Fibroblast of skin of scalp (primary cell): ENCODE results near the gene ADCY1.

Source experiments
- DNase-seq: peaks from one replicate; pipeline ENCODE4 v3.0.0-alpha.2; 2013

ADCY1 gene

GRCh38 chr7:45625714-45626440 is 51.7 kb downstream of the ADCY1 start:
- no peak for DNase-seq

GRCh38 chr7:45626441-45627430 is 52.6 kb downstream of the ADCY1 start:
- DNase-seq, result no peak

GRCh38 chr7:45627691-45628456 is 53.7 kb downstream of the ADCY1 start:
- DNase-seq, result no peak

GRCh38 chr7:45631569-45631968 is 57.4 kb downstream of the ADCY1 start:
- DNase-seq, result no peak

- DNase-seq, result no peak
Observed at GRCh38 chr7:45636733-45637132, 62.6 kb downstream of the ADCY1 start.

- DNase-seq, result no peak
Observed at GRCh38 chr7:45638916-45639315, 64.7 kb downstream of the ADCY1 start.

GRCh38 chr7:45642044-45642443 is 67.9 kb downstream of the ADCY1 start:
- no peak for DNase-seq

GRCh38 chr7:45643630-45644029 is 69.5 kb downstream of the ADCY1 start:
- DNase-seq, result no peak

- DNase-seq, result no peak
Observed at GRCh38 chr7:45644237-45644636, 70.1 kb downstream of the ADCY1 start.

- DNase-seq, result no peak
Observed at GRCh38 chr7:45645141-45645969, 71.2 kb downstream of the ADCY1 start.

GRCh38 chr7:45646207-45646821 is 72.1 kb downstream of the ADCY1 start:
- no peak for DNase-seq

GRCh38 chr7:45646996-45647825 is 73.0 kb downstream of the ADCY1 start:
- DNase-seq, result no peak

- DNase-seq, result no peak
Observed at GRCh38 chr7:45647967-45648670, 74.0 kb downstream of the ADCY1 start.

- no peak for DNase-seq
Observed at GRCh38 chr7:45648671-45648995, 74.5 kb downstream of the ADCY1 start.

- no peak for DNase-seq
Observed at GRCh38 chr7:45649560-45650346, 75.6 kb downstream of the ADCY1 start.

- DNase-seq, result no peak
Observed at GRCh38 chr7:45650404-45651394, 76.5 kb downstream of the ADCY1 start.

- DNase-seq, result no peak
Observed at GRCh38 chr7:45651540-45651939, 77.4 kb downstream of the ADCY1 start.

GRCh38 chr7:45652630-45653029 is 78.5 kb downstream of the ADCY1 start:
- no peak for DNase-seq
